CD14-positive monocyte (primary cell): ENCODE data around the gene SLC1A7. TPM values are rescaled to one million over a fixed set of nuclear protein-coding genes. Genes with fewer than 3 reads are reported as not detected.

Experiments used
- DNase-seq, 3 donors: peaks; one replicate each; pipeline ENCODE4 v3.0.0-alpha.2; 2011 to 2022
- H2AFZ ChIP-seq: 2 replicates; pipeline ENCODE4 v1.6.0; 2012; ENCODE audit warnings: mild to moderate bottlenecking, low read depth, low read length, inconsistent platforms; ENCODE audit not compliant: insufficient read depth, poor library complexity, severe bottlenecking
- H3K27ac ChIP-seq, 2 donors: 1 replicate in 1 of 2; 2 replicates in 1 of 2; pipeline ENCODE4 v1.5.1; 2012 to 2013; ENCODE audit warnings: low read length in 2 of 2, control low read depth in 1 of 2, inconsistent platforms in 1 of 2, low read depth in 1 of 2, mild to moderate bottlenecking in 1 of 2
- H3K27me3 ChIP-seq, 2 donors: one replicate each; pipeline versions ENCODE4 v1.6.0 to v1.6.1; 2011 to 2013; ENCODE audit warnings: low read length in 2 of 2; ENCODE audit not compliant: control insufficient read depth in 2 of 2, insufficient read depth in 2 of 2
- H3K36me3 ChIP-seq, 2 donors: replicated peaks in 1 of 2; 1 replicate in 1 of 2; 2 replicates in 1 of 2; pipeline versions ENCODE4 v1.5.1 to v1.6.1; 2012 to 2013; ENCODE audit warnings: low read length in 2 of 2, control low read depth in 1 of 2, inconsistent platforms in 1 of 2, mild to moderate bottlenecking in 1 of 2; ENCODE audit not compliant: insufficient read depth in 2 of 2, control insufficient read depth in 1 of 2
- H3K4me1 ChIP-seq, 2 donors: 1 replicate in 1 of 2; 2 replicates in 1 of 2; pipeline versions ENCODE4 v1.5.1 to v1.6.1; 2012 to 2013; ENCODE audit warnings: low read length in 2 of 2, control low read depth in 1 of 2, inconsistent platforms in 1 of 2, mild to moderate bottlenecking in 1 of 2, moderate library complexity in 1 of 2; ENCODE audit not compliant: insufficient read depth in 2 of 2, control insufficient read depth in 1 of 2
- H3K4me2 ChIP-seq: replicated peaks from 2 replicates; pipeline ENCODE3; 2012; ENCODE audit warnings: low read length, moderate library complexity, mild to moderate bottlenecking; ENCODE audit not compliant: poor library complexity, severe bottlenecking; ENCODE audit errors: extremely low read depth
- H3K4me3 ChIP-seq, 3 experiments: fragments of 200-600 bp in 1 of 3; sonication (generic) in 1 of 3; replicated peaks in 1 of 3; 1 replicate in 2 of 3; 2 replicates in 1 of 3; pipeline ENCODE4 v1.5.1; 2011 to 2013; ENCODE audit warnings: low read length in 3 of 3, mild to moderate bottlenecking in 3 of 3, control low read depth in 2 of 3, low read depth in 2 of 3, inconsistent platforms in 1 of 3, moderate library complexity in 1 of 3
- H3K79me2 ChIP-seq: 2 replicates; pipeline ENCODE4 v1.6.0; 2012; ENCODE audit warnings: mild to moderate bottlenecking, control low read depth, inconsistent platforms, low read length, moderate library complexity; ENCODE audit not compliant: insufficient read depth
- H3K9ac ChIP-seq: 2 replicates; pipeline ENCODE4 v1.6.0; 2017; ENCODE audit warnings: low read length, mild to moderate bottlenecking; ENCODE audit not compliant: insufficient read depth, poor library complexity, severe bottlenecking
- H3K9me3 ChIP-seq, 2 donors: replicated peaks in 1 of 2; 1 replicate in 1 of 2; 2 replicates in 1 of 2; pipeline versions ENCODE4 v1.5.1 to v1.6.1; 2012 to 2013; ENCODE audit warnings: low read length in 2 of 2, control low read depth in 1 of 2; ENCODE audit not compliant: control insufficient read depth in 1 of 2, insufficient read depth in 1 of 2
- H4K20me1 ChIP-seq: 2 replicates; pipeline ENCODE4 v1.6.0; 2012; ENCODE audit warnings: mild to moderate bottlenecking, low read length, control low read depth, moderate library complexity; ENCODE audit not compliant: insufficient read depth
- H3K27ac Mint-ChIP-seq, 7 donors: one replicate each; pipeline ENCODE4 v1.8.0; 2020; ENCODE audit warnings: mild to moderate bottlenecking in 7 of 7, mixed read lengths in 7 of 7, moderate library complexity in 6 of 7, inconsistent platforms in 2 of 7
- H3K27me3 Mint-ChIP-seq, 3 donors: one replicate each; pipeline ENCODE4 v1.8.0; 2021 to 2022; ENCODE audit warnings: low read depth in 3 of 3, mild to moderate bottlenecking in 3 of 3, mixed read lengths in 3 of 3, moderate library complexity in 3 of 3, inconsistent platforms in 1 of 3
- H3K36me3 Mint-ChIP-seq, 2 donors: one replicate each; pipeline ENCODE4 v1.8.0; 2020; ENCODE audit warnings: mixed read lengths in 2 of 2, inconsistent platforms in 1 of 2, mild to moderate bottlenecking in 1 of 2
- H3K4me1 Mint-ChIP-seq: one replicate; pipeline ENCODE4 v1.8.0; 2020; ENCODE audit warnings: mild to moderate bottlenecking, mixed read lengths
- H3K4me3 Mint-ChIP-seq, 2 donors: one replicate each; pipeline ENCODE4 v1.8.0; 2020; ENCODE audit warnings: mild to moderate bottlenecking in 2 of 2, mixed read lengths in 2 of 2, moderate library complexity in 1 of 2
- H3K9me3 Mint-ChIP-seq, 7 donors: one replicate each; pipeline ENCODE4 v1.8.0; 2020 to 2022; ENCODE audit warnings: mixed read lengths in 7 of 7, mild to moderate bottlenecking in 6 of 7, moderate library complexity in 6 of 7, inconsistent platforms in 2 of 7
- whole genome bisulfite sequencing: methylation state at CpG from one replicate; pipeline ENCODE4 v1.1.5; 2013; ENCODE audit warnings: missing lambda C conversion rate; ENCODE audit not compliant: insufficient coverage; 5-methylcytosine and 5-hydroxymethylcytosine counted together
- intact Hi-C, 2 donors: fragments of 100-400 bp; cut with micrococcal nuclease; formaldehyde crosslinking; loops; one replicate each; pipeline versions ENCODE4 v1.15.0 to v1.15.1; 2023
- polyA plus RNA-seq, 3 donors: library from polyadenylated mRNA; depleted of rRNA in 1 of 3; unstranded in 2 of 3; stranded (reverse) in 1 of 3; fragments of 300-500 nt in 2 of 3; fragments of >200 nt in 1 of 3; fragmentation: Illumina TruSeq in 2 of 3; gene quantifications; 1 replicate in 2 of 3; 2 replicates in 1 of 3; pipeline ENCODE4 v1.2.3, GENCODE V29; 2012 to 2021
- TF ChIP-seq, protein P1 (sequence below): fragments of 200-600 bp; IDR thresholded peaks from one replicate; pipeline ENCODE4 v1.8.0; 2022; ENCODE audit warnings: antibody characterized with exemption, mild to moderate bottlenecking

The SLC1A7 gene
- polyA plus RNA-seq, 3 donors: not detected

DNA sequence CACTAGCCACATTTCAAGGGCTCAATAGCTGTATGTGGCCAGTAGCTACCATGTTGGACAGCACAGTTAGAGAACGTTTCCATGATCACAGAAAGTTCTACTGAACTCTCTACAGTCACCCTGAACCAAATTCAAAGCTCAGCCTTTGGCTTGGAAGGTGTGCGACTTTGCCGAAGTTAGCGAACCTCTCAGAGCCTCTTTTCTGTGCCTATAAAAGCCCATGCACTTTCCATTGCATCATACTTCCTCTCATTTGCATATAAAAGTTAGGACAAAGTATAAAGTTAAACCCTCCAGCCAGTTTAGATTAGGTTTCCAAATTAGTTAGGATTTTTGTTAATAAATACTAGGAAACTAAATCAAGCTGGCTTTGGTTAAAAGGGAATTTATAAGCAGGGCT is 4.7 kb upstream of the SLC1A7 start:
- Mint-ChIP-seq H3K4me3 (no peak overlapping the region), H3K4me1 (no peaks in the 10 kb centered on the region), H3K27me3 (peaks cover 6 to 8% (median 6%) of the 10 kb centered on the region in 3 donors), H3K27ac (no peak overlapping the region), H3K36me3 (no peaks in the 10 kb centered on the region), H3K9me3 (no peaks in the 10 kb centered on the region)
- H3K9ac ChIP-seq: no peak overlapping the region
- no peaks in the 10 kb centered on the region for H4K20me1 ChIP-seq
- 79% methylated on average over 2 of the region's 4 CpGs for WGBS
- H3K27ac ChIP-seq: no peak overlapping the region
- H3K9me3 ChIP-seq: no peaks in the 10 kb centered on the region
- H3K4me3 ChIP-seq: no peak overlapping the region
- no peak overlapping the region for H3K4me2 ChIP-seq
- no peaks in the 10 kb centered on the region for H3K27me3 ChIP-seq
- DNase-seq: no peak
- H3K36me3 ChIP-seq: no peaks in the 10 kb centered on the region
- H3K79me2 ChIP-seq: no peaks in the 10 kb centered on the region
- TF ChIP-seq, protein P1, sequence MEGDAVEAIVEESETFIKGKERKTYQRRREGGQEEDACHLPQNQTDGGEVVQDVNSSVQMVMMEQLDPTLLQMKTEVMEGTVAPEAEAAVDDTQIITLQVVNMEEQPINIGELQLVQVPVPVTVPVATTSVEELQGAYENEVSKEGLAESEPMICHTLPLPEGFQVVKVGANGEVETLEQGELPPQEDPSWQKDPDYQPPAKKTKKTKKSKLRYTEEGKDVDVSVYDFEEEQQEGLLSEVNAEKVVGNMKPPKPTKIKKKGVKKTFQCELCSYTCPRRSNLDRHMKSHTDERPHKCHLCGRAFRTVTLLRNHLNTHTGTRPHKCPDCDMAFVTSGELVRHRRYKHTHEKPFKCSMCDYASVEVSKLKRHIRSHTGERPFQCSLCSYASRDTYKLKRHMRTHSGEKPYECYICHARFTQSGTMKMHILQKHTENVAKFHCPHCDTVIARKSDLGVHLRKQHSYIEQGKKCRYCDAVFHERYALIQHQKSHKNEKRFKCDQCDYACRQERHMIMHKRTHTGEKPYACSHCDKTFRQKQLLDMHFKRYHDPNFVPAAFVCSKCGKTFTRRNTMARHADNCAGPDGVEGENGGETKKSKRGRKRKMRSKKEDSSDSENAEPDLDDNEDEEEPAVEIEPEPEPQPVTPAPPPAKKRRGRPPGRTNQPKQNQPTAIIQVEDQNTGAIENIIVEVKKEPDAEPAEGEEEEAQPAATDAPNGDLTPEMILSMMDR: no peak
- intact Hi-C loops: no loop called here
- H2AFZ ChIP-seq: no peak overlapping the region
- H3K4me1 ChIP-seq: no peaks in the 10 kb centered on the region

DNA sequence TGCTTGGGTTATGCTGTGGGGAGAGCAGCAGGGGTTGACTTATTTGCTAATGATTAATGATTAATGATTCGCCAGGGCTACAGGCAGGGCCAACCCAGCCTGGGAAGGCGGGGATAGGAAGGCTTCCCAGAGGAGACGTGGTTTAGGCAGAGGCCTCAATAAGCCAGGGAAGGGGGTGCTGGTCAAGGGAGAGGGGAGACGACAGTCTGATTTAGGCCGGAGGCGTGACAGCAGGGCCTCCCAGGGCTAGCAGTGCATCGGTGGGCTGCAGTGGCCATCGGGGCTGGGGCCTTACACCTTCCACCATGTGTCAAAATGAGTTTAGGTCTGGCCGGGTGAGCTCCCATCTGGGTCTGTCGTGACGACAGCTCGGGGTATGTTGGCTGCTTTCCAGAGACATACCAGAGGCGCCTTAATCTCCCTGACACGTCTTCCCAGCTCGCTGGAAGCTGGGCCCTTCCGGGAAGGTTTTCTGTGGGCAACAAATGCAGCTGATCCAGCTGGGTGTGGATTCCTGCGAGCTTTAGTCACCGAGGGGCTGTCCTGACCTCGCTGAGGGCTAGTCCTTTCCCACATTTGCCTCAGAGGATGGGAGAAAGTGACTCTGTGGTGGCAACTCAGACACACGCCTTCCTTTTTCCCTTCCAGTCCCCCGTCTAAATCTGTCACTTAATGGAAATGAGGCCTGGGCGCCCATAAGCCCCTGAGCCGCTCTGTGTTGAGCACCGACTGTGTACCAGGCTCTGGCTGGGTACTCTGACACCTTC is 3.7 kb upstream of the SLC1A7 start:
- no peaks in the 10 kb centered on the region for H3K79me2 ChIP-seq
- H3K4me2 ChIP-seq: no peak overlapping the region
- intact Hi-C loops: no loop called here
- H3K27me3 ChIP-seq: no peaks in the 10 kb centered on the region
- TF ChIP-seq, protein P1: no peak
- no peak overlapping the region for H3K27ac ChIP-seq
- peaks cover 6 to 8% (median 6%) of the 10 kb centered on the region in 3 donors for H3K27me3 Mint-ChIP-seq
- H3K4me3 Mint-ChIP-seq: no peak overlapping the region
- H3K9me3 ChIP-seq: no peaks in the 10 kb centered on the region
- no peak overlapping the region for H2AFZ ChIP-seq
- no peaks in the 10 kb centered on the region for H3K36me3 Mint-ChIP-seq
- no peaks in the 10 kb centered on the region for H4K20me1 ChIP-seq
- no peak overlapping the region for H3K4me3 ChIP-seq
- no peaks in the 10 kb centered on the region for H3K36me3 ChIP-seq
- no peak overlapping the region for H3K9ac ChIP-seq
- no peak overlapping the region for H3K27ac Mint-ChIP-seq
- no peak for DNase-seq
- no peaks in the 10 kb centered on the region for H3K9me3 Mint-ChIP-seq
- H3K4me1 Mint-ChIP-seq: no peaks in the 10 kb centered on the region
- 91% methylated on average over 23 of the region's 24 CpGs for WGBS
- no peaks in the 10 kb centered on the region for H3K4me1 ChIP-seq
